Transverse colon (tissue), 4 donors: Measurements from ENCODE around the gene GNL2.

ENCODE experiments used
- POLR2A ChIP-seq: fragments of 450-650 bp; IDR thresholded peaks from one replicate; pipeline ENCODE4 v1.6.1; 2016; ENCODE audit warnings: antibody characterized with exemption, mild to moderate bottlenecking, moderate library complexity
- POLR2AphosphoS5 ChIP-seq, 3 donors: sonication (generic); formaldehyde crosslinking; IDR thresholded peaks; one replicate each; pipeline ENCODE4 v1.6.1; 2016; ENCODE audit warnings: antibody characterized with exemption in 3 of 3
- TF ChIP-seq, protein P1 (sequence below), 5 experiments: fragments of 200-600 bp in 3 of 5; fragments of 450-650 bp in 2 of 5; sonication (generic) in 3 of 5; IDR thresholded peaks; 1 replicate in 2 of 5; 2 replicates in 3 of 5; pipeline ENCODE4 v1.5.1; 2016 to 2017; ENCODE audit warnings: antibody characterized with exemption in 5 of 5, inconsistent platforms in 3 of 5, mild to moderate bottlenecking in 2 of 5, moderate library complexity in 1 of 5

DNA sequence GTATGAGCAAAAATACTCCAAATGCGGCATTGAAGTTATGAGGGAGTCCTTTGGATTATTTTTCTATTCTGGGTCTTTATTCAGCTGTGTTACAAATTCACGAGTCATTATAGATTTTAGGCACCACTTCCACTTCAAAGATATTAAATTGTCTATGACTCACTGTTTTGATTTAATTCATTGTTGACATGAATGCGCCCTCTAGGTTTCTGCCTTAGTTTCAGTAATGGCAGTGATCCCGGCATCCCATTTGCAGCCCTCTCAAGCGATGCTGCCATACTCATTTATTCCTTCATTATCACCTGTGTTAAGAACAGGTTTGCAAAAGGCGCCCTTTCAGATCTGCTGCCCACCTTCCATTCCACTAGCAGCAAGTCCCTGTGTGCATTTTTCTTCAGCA, 25.0 kb upstream of the GNL2 start:
- TF ChIP-seq, protein P1, sequence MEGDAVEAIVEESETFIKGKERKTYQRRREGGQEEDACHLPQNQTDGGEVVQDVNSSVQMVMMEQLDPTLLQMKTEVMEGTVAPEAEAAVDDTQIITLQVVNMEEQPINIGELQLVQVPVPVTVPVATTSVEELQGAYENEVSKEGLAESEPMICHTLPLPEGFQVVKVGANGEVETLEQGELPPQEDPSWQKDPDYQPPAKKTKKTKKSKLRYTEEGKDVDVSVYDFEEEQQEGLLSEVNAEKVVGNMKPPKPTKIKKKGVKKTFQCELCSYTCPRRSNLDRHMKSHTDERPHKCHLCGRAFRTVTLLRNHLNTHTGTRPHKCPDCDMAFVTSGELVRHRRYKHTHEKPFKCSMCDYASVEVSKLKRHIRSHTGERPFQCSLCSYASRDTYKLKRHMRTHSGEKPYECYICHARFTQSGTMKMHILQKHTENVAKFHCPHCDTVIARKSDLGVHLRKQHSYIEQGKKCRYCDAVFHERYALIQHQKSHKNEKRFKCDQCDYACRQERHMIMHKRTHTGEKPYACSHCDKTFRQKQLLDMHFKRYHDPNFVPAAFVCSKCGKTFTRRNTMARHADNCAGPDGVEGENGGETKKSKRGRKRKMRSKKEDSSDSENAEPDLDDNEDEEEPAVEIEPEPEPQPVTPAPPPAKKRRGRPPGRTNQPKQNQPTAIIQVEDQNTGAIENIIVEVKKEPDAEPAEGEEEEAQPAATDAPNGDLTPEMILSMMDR (IDR thresholded peaks at IDR 0.05), result no peak
- TF ChIP-seq POLR2A (no peak), POLR2AphosphoS5 (IDR thresholded peaks at IDR 0.05) (no peak)
